Parathyroid adenoma (tissue), 2 donors: ENCODE measurements around the gene SLC9A9.

Experiments used
- H2AFZ ChIP-seq: fragments of 300-600 bp; sonication (generic); one replicate; pipeline ENCODE4 v1.7.0; 2017; ENCODE audit warnings: antibody characterized with exemption, mild to moderate bottlenecking
- H3K27ac ChIP-seq: fragments of 300-600 bp; sonication (generic); one replicate; pipeline ENCODE4 v1.7.0; 2017
- H3K27me3 ChIP-seq: fragments of 300-600 bp; sonication (generic); one replicate; pipeline ENCODE4 v1.7.0; 2017; ENCODE audit warnings: low read length; ENCODE audit not compliant: control insufficient read depth, insufficient read depth
- H3K36me3 ChIP-seq: fragments of 300-600 bp; sonication (generic); one replicate; pipeline ENCODE4 v1.7.0; 2017; ENCODE audit warnings: low read length; ENCODE audit not compliant: control insufficient read depth, insufficient read depth
- H3K4me1 ChIP-seq: fragments of 300-600 bp; sonication (generic); one replicate; pipeline ENCODE4 v1.7.0; 2017; ENCODE audit warnings: control low read depth
- H3K4me2 ChIP-seq: fragments of 300-600 bp; sonication (generic); one replicate; pipeline ENCODE4 v1.7.0; 2017; ENCODE audit warnings: low read length
- H3K4me3 ChIP-seq: fragments of 300-600 bp; sonication (generic); one replicate; pipeline ENCODE4 v1.7.0; 2017; ENCODE audit warnings: low read depth, low read length
- H3K79me2 ChIP-seq: fragments of 300-600 bp; sonication (generic); one replicate; pipeline ENCODE4 v1.7.0; 2017; ENCODE audit warnings: control low read depth
- H3K9ac ChIP-seq: fragments of 300-600 bp; sonication (generic); one replicate; pipeline ENCODE4 v1.7.0; 2017; ENCODE audit warnings: mild to moderate bottlenecking
- H3K9me3 ChIP-seq: fragments of 300-600 bp; sonication (generic); one replicate; pipeline ENCODE4 v1.7.0; 2017; ENCODE audit warnings: low read length; ENCODE audit not compliant: control insufficient read depth
- TF ChIP-seq, protein P1 (sequence below): fragments of 300-600 bp; sonication (generic); IDR thresholded peaks from one replicate; pipeline ENCODE4 v1.7.0; 2017; ENCODE audit warnings: antibody characterized with exemption, mild to moderate bottlenecking
- donor health status: primary hyperparathyroidism.

Gene SLC9A9

DNA sequence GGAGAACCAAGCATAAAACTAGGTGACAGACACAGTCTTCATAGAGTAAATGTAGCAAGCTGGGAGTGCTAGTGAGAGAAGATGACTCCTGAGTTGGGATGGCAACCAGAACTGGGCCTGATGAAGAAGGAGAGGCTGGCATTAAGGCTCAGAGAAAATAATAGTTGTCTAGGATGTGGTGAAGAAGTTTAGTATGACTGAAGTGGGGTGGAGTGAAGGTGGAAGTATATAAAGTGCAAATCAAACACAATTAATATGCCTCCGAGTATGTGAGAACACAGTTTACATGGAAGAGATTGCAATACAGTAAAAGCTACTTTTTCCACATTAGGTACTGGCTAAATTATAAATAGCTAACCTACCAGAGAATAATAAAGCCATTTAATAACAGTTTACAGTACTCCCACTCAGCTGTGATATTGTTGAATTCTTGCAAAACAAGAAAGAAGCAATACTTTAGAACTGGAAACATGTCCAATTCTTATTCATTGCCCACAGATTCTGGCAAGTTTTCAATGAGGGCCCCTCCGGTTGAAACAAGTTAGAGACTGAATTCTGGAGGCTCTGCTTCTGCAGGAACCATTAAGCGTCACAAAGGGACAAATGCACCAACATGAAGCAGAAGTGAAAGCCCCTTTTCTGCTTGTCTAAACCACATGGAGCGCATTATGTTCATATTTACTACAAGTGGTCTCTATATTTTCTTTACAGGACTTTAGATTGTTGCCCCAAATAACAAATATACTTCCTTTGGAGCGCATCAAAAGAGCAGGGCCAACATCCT, 243.7 kb downstream of the SLC9A9 start:
- no peaks in the 10 kb centered on the region for H3K36me3 ChIP-seq
- TF ChIP-seq, protein P1, sequence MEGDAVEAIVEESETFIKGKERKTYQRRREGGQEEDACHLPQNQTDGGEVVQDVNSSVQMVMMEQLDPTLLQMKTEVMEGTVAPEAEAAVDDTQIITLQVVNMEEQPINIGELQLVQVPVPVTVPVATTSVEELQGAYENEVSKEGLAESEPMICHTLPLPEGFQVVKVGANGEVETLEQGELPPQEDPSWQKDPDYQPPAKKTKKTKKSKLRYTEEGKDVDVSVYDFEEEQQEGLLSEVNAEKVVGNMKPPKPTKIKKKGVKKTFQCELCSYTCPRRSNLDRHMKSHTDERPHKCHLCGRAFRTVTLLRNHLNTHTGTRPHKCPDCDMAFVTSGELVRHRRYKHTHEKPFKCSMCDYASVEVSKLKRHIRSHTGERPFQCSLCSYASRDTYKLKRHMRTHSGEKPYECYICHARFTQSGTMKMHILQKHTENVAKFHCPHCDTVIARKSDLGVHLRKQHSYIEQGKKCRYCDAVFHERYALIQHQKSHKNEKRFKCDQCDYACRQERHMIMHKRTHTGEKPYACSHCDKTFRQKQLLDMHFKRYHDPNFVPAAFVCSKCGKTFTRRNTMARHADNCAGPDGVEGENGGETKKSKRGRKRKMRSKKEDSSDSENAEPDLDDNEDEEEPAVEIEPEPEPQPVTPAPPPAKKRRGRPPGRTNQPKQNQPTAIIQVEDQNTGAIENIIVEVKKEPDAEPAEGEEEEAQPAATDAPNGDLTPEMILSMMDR, result no peak
- no peaks in the 10 kb centered on the region for H3K9me3 ChIP-seq
- no peaks in the 10 kb centered on the region for H3K4me1 ChIP-seq
- H3K27me3 ChIP-seq, result no peaks in the 10 kb centered on the region
- no peak overlapping the region for H2AFZ ChIP-seq
- no peak overlapping the region for H3K4me2 ChIP-seq
- H3K79me2 ChIP-seq, result no peaks in the 10 kb centered on the region
- H3K27ac ChIP-seq, result no peak overlapping the region
- no peak overlapping the region for H3K9ac ChIP-seq
- no peak overlapping the region for H3K4me3 ChIP-seq

DNA sequence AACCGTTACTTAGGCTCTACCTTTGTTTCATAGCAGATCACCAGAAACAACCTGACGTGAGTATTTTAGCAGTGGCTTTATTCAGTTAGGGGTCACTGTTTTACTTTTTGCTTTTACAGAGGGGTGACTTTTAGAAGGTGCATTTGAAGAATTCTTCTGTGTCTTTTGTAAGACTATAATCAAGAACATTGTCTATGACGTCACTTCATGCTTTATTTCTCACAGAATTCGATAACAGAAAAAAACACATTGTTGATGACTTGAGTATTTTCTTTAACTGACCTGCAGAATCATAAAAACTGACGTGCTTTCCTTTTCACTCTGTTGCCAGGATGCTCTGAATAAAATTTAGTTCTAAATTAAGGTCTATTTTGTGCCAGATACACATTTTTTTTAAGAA, 244.5 kb downstream of the SLC9A9 start:
- Histone ChIP-seq H3K79me2 (no peaks in the 10 kb centered on the region), H3K9me3 (no peaks in the 10 kb centered on the region), H3K4me1 (no peaks in the 10 kb centered on the region), H3K4me2 (no peak overlapping the region), H3K27me3 (no peaks in the 10 kb centered on the region), H3K27ac (no peak overlapping the region), H3K9ac (no peak overlapping the region), H3K36me3 (no peaks in the 10 kb centered on the region), H3K4me3 (no peak overlapping the region), H2AFZ (no peak overlapping the region)
- TF ChIP-seq, protein P1, result no peak

DNA sequence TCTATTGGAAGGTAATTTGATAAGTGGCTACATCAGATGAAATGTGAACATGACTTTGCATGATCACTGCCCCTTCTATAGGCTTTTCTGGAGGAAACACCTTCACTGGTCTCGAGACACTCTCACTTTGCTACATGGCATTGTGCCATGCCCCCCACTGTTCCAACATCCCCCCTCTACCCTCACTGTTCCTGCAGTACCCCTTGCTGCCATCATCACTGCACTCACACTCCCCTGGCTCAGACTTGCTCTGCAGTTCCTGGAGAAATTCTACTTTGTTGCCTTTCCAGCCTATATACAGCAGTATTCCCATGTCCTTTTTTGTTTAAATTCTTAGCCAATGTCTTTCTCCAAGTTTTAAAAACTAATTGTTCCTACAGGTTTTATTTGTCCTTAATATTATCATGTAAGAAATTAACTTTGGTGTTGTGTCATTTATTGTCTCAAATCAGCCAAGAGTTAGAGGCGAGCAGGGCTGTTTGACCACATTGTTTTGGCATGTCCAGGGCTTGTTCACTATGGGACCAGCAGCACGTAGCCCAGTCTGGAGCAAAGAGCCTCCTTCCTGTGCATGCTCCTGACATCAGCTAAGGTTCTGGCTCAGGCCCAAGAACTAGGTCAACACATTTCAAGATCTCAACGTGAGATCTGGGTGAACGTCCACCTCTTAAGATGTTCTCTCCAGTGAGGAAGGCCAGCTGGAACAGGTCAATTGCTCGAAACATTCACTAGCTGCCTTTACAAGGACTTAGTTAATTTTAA, 246.4 kb downstream of the SLC9A9 start:
- H3K27ac ChIP-seq, result no peak overlapping the region
- H2AFZ ChIP-seq, result no peak overlapping the region
- TF ChIP-seq, protein P1, result no peak
- H3K4me1 ChIP-seq, result no peaks in the 10 kb centered on the region
- H3K79me2 ChIP-seq, result no peaks in the 10 kb centered on the region
- no peak overlapping the region for H3K4me3 ChIP-seq
- H3K36me3 ChIP-seq, result no peaks in the 10 kb centered on the region
- no peaks in the 10 kb centered on the region for H3K9me3 ChIP-seq
- H3K27me3 ChIP-seq, result no peaks in the 10 kb centered on the region
- no peak overlapping the region for H3K9ac ChIP-seq
- H3K4me2 ChIP-seq, result no peak overlapping the region

DNA sequence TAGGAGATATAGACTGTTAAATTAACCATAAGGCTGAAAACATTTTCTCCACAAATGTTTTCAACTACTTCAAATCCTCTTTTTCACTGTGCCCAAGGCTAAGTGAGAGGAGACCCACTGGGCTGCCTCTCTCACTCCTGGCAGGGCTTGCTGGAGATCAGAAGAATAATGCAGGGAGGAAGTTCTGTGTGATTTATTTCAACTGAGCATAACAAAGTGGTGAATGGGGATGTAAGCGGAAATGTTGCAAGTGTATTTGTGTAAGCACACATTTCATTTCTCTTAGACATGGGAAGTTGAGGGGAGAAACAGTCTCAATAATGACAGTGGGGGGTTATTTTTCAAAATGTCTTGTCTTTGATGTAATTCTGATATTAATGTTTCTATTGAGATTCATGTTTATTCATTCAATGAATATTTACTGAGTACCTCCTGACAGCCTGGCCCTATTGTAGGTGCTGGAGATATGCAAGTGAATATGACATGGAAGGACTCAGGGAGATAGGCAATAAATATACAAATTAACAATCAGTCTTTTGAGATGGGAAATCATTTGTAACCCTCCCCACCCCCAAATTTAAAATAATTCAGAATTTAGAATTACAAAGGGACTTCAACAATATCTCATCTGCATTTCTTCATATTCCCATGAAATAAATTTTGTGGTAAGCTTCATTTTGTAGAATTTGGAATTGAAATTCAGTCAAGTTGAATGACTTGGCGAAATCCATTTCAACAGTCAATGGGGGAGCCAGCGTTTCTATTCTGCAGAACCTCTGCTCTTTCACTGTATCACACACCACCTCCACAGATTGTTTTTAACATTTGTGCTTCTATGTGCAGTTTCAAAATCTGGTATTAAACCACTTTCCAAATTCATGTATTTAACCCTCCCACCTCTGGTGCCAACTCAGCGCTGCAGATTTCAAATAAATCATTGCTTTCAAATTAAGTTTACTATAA, 247.2 kb downstream of the SLC9A9 start:
- H3K79me2 ChIP-seq, result no peaks in the 10 kb centered on the region
- H2AFZ ChIP-seq, result no peak overlapping the region
- no peak overlapping the region for H3K9ac ChIP-seq
- H3K4me3 ChIP-seq, result no peak overlapping the region
- no peaks in the 10 kb centered on the region for H3K9me3 ChIP-seq
- TF ChIP-seq, protein P1, result no peak
- H3K27ac ChIP-seq, result no peak overlapping the region
- H3K4me1 ChIP-seq, result no peaks in the 10 kb centered on the region
- H3K36me3 ChIP-seq, result no peaks in the 10 kb centered on the region
- H3K4me2 ChIP-seq, result no peak overlapping the region
- no peaks in the 10 kb centered on the region for H3K27me3 ChIP-seq
